Measurements from ENCODE around the gene BAD. TPM values are rescaled to one million over a fixed set of nuclear protein-coding genes. Genes with fewer than 3 reads are reported as not detected.
A peak's percentile ranks its signal among the peaks of the same experiment; 100 is the strongest.

Gene BAD
- total and polyA plus RNA-seq, 9 donors: 3.4 to 125 (median 63.6) TPM

DNA sequence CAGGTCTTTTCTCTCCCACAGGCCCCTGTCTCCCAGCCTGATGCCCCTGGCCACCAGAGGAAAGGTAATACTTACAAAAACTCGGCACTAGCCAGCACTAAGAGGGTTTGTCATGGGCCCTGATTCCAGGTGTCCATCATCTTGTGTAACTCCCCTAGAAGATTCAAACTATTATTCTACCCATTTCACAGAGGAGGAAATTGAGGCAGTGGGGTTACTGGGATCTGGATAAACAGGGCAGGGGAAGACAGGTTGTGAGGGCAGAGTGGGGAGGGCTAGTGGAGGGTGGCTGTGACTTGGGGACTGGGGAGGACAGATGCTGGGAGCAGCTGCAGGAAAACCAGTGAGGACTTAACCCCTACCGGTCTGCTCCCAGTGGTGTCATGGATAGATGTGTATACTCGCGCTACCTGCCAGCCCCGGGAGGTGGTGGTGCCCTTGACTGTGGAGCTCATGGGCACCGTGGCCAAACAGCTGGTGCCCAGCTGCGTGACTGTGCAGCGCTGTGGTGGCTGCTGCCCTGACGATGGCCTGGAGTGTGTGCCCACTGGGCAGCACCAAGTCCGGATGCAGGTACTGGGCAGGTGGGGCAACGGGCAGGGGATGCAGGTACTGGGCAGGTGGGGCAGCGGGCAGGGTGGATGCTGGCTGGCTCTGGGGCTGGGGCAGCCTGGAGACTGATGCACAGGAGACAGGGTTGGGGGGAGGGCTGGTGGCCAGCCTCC lies 48.9 kb downstream of the BAD start:
- Histone ChIP-seq H3K4me1 (ENCODE audit: insufficient read depth) (peaks cover 13% of the 10 kb centered on the region), H3K27me3 (no peaks in the 10 kb centered on the region), H3K36me3 (no peaks in the 10 kb centered on the region), H3K9me3 (no peaks in the 10 kb centered on the region), H3K4me3 (peak overlapping the region; percentile 71), H3K27ac (peak overlapping the region; percentile 87 to 88)
- peak in 3 of 5 donors; percentile 33 to 53 (median 47) for DNase-seq
- intact Hi-C loops (cut with DNase I): no loop called here
- 74 to 75% (median 74%) methylated on average over 12 of the region's 12 CpGs for WGBS, 3 donors
- no peak for TF ChIP-seq POLR2A (IDR thresholded peaks at IDR 0.05)
- TF ChIP-seq EP300 (IDR thresholded peaks at IDR 0.05): no peak
- TF ChIP-seq, protein P1, sequence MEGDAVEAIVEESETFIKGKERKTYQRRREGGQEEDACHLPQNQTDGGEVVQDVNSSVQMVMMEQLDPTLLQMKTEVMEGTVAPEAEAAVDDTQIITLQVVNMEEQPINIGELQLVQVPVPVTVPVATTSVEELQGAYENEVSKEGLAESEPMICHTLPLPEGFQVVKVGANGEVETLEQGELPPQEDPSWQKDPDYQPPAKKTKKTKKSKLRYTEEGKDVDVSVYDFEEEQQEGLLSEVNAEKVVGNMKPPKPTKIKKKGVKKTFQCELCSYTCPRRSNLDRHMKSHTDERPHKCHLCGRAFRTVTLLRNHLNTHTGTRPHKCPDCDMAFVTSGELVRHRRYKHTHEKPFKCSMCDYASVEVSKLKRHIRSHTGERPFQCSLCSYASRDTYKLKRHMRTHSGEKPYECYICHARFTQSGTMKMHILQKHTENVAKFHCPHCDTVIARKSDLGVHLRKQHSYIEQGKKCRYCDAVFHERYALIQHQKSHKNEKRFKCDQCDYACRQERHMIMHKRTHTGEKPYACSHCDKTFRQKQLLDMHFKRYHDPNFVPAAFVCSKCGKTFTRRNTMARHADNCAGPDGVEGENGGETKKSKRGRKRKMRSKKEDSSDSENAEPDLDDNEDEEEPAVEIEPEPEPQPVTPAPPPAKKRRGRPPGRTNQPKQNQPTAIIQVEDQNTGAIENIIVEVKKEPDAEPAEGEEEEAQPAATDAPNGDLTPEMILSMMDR (IDR thresholded peaks at IDR 0.05): no peak

DNA sequence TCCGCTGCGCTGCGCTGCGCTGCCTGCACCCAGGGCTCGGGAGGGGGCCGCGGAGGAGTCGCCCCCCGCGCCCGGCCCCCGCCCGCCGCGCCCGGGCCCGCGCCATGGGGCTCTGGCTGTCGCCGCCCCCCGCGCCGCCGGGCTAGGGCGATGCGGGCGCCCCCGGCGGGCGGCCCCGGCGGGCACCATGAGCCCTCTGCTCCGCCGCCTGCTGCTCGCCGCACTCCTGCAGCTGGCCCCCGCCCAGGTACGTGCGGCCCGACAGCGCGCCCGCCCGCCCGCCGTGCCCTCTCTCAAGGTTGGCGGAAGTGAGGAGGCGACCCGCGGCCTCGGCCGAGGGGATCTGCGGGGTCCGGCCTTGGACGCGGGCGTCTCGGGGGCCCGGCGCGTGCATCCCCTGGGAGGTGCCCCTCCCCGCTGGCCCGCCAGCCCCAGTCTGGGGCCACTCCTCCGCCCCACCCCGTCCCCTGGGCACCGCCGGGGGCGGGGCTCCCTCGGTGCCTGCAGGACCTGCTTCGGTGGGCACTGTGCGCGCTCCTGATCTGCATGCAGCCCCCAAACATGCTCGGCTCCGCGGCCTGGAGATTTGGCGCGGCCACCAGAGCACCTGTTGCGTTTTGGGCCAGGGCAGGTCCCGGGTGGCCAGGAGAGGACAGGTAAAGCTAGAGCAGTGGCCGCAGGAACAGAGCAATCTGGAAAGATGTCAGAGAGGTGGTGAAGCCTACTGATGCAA lies 49.7 kb downstream of the BAD start:
- TF ChIP-seq, protein P1 (IDR thresholded peaks at IDR 0.05): no peak
- TF ChIP-seq POLR2A (IDR thresholded peaks at IDR 0.05) (no peak), EP300 (IDR thresholded peaks at IDR 0.05) (no peak)
- intact Hi-C loops (cut with DNase I): no loop called here
- no peaks in the 10 kb centered on the region for H3K36me3 ChIP-seq
- H3K9me3 ChIP-seq: no peaks in the 10 kb centered on the region
- WGBS, 3 donors: 3 to 16% (median 10%) methylated on average over 10 to 79 of the region's 80 CpGs
- peaks cover 11% of the 10 kb centered on the region for H3K4me1 ChIP-seq (ENCODE audit: insufficient read depth)
- H3K27ac ChIP-seq: peak overlapping the region; percentile 87 to 88
- H3K4me3 ChIP-seq: peak overlapping the region; percentile 71
- DNase-seq: peak in 3 of 5 donors; percentile 51 to 74 (median 72)
- H3K27me3 ChIP-seq: no peaks in the 10 kb centered on the region

DNA sequence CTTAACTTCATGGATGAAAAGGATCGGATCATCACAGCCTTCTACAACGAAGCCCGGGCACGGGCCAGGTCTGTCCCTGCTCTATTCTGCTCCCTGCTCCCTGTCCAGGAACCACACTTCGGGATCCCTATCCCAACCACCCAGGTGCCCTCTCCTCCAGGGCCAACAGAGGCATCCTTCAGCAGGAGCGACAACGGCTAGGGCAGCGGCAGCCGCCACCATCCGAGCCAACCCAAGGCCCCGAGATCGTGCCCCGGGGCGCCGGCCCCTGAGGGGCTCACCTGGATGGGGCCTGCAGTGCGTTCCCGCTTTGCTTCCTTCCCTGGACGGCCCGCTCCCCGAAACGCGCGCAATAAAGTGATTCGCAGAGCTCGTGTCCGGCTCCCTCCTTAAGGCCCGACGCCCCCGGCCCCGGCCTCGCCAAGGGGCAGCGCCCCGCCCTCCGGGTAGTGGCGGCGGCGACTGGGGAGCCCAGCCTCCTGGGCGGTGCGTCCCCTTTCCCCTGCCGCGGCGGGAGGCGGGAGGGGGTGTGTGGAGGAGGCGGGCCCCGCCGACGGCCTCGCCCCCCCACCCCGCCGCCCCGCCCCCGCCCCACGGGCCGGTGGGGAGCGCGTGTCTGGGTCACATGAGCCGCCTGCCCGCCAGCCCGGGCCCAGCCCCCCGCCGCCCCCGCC lies 50.4 kb downstream of the BAD start, which contains the start of gene VEGFB:
TSS of gene VEGFB (plus strand) at position 672 of the 674 bp plus-strand sequence. CDS start 250 bp downstream, outside the sequence.
- intact Hi-C loops (cut with DNase I): no loop called here
- Histone ChIP-seq H3K9me3 (no peaks in the 10 kb centered on the region), H3K27ac (peak within 1 kb of the TSS; percentile 87 to 88), H3K4me3 (peak within 1 kb of the TSS; percentile 71), H3K4me1 (ENCODE audit: insufficient read depth) (peaks cover 14% of the 10 kb centered on the region), H3K36me3 (no peaks in the 10 kb centered on the region), H3K27me3 (no peaks in the 10 kb centered on the region)
- TF ChIP-seq, protein P1 (IDR thresholded peaks at IDR 0.05): no peak
- peak; percentile 39 for TF ChIP-seq POLR2A (IDR thresholded peaks at IDR 0.05)
- no peak for TF ChIP-seq EP300 (IDR thresholded peaks at IDR 0.05)
- DNase-seq: peak; percentile 78 to 83 (median 81)
- WGBS, 3 donors: 1 to 18% (median 3%) methylated on average over 5 to 43 of the region's 62 CpGs

DNA sequence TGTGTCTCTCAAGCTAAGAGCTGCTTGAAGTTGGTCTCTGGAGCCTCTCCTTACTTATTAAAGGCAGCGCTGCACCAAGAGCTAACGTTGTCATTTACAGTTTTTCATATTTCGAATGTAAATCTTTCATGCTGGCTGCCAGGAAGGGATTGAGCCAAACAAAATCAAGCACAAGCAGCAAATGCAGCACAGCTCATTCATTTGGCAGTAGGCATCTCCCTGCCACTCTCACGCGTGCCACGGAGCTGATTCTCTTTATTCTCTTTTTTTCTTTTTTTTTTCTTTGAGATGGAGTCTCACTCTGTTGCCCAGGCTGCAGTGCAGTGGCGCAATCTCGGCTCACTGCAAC lies 51.5 kb downstream of the BAD start:
- TF ChIP-seq EP300 (IDR thresholded peaks at IDR 0.05) (no peak), POLR2A (IDR thresholded peaks at IDR 0.05) (no peak)
- TF ChIP-seq, protein P1 (IDR thresholded peaks at IDR 0.05): no peak
- 83 to 91% (median 86%) methylated on average over 8 of the region's 8 CpGs for WGBS, 3 donors
- H3K9me3 ChIP-seq: no peaks in the 10 kb centered on the region
- H3K4me1 ChIP-seq (ENCODE audit: insufficient read depth): peaks cover 14% of the 10 kb centered on the region
- H3K4me3 ChIP-seq: no peak overlapping the region
- no peaks in the 10 kb centered on the region for H3K36me3 ChIP-seq
- H3K27me3 ChIP-seq: no peaks in the 10 kb centered on the region
- no peak overlapping the region for H3K27ac ChIP-seq
- DNase-seq: no peak
- intact Hi-C loops (cut with DNase I): no loop called here

All from ovary (tissue), 9 donors.